ENCODE results near the gene APOL4.

APOL4 gene

GRCh38 chr22:36197514-36198146 is 4.0 kb downstream of the APOL4 start:
- no peak overlapping the region for H3K4me3 ChIP-seq (ENCODE audit: low read depth, low read length)
- TF ChIP-seq CTCF (conservative IDR thresholded peaks at IDR 0.05; ENCODE audit: low read depth, low read length): no peak
- no peak for DNase-seq (ENCODE audit: low read depth)

- no peak overlapping the region for H3K4me3 ChIP-seq (ENCODE audit: low read depth, low read length)
- peak; percentile 81 for DNase-seq (ENCODE audit: low read depth)
- no peak for TF ChIP-seq CTCF (conservative IDR thresholded peaks at IDR 0.05; ENCODE audit: low read depth, low read length)
These were observed 4.6 kb downstream of the APOL4 start for GRCh38 chr22:36197065-36197440.

GRCh38 chr22:36196254-36197064 is 5.2 kb downstream of the APOL4 start:
- TF ChIP-seq CTCF (conservative IDR thresholded peaks at IDR 0.05; ENCODE audit: low read depth, low read length): no peak
- no peak overlapping the region for H3K4me3 ChIP-seq (ENCODE audit: low read depth, low read length)

GRCh38 chr22:36194971-36195370 is 6.6 kb downstream of the APOL4 start:
- H3K4me3 ChIP-seq (ENCODE audit: low read depth, low read length): no peak overlapping the region
- DNase-seq (ENCODE audit: low read depth): peak; percentile 89
- TF ChIP-seq CTCF (conservative IDR thresholded peaks at IDR 0.05; ENCODE audit: low read depth, low read length): peak; percentile 84

More at GRCh38 chr22:36196254-36197064, 5.2 kb downstream of the APOL4 start:
- DNase-seq (ENCODE audit: low read depth): no peak

- TF ChIP-seq CTCF (conservative IDR thresholded peaks at IDR 0.05; ENCODE audit: low read depth, low read length): no peak
- no peak overlapping the region for H3K4me3 ChIP-seq (ENCODE audit: low read depth, low read length)
- no peak for DNase-seq (ENCODE audit: low read depth)
These were observed 7.2 kb downstream of the APOL4 start for GRCh38 chr22:36194385-36194784.

- TF ChIP-seq CTCF (conservative IDR thresholded peaks at IDR 0.05; ENCODE audit: low read depth, low read length): no peak
- DNase-seq (ENCODE audit: low read depth): no peak
- H3K4me3 ChIP-seq (ENCODE audit: low read depth, low read length): no peak overlapping the region
These were observed 8.0 kb downstream of the APOL4 start for GRCh38 chr22:36193577-36193976.
